ENCODE results near the gene GADD45A.
"Not testable (repeated sequence)": the region's sequence is repeated elsewhere in the genome, so short reads cannot be mapped to it uniquely, and the experiment has no call there.

The GADD45A gene

DNA sequence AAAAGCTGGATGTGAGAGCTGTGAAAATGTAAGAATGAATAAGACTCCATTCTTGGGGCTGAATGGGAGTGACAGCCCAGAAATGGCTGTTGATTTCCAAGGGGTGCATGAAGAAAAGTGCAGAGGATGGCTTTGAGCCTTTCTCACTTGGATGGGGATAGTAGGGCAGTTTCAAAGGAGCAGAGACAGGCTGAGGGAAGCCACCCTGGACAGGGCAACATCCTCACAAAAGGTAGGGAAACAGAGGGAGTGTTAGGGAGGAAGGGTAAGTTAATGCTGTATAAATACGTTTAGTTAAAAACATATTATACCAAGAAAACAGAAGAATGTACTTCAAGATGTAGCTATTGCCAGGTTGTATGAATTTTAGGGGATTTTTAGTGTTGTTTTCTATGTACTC, 38.1 kb downstream of the GADD45A start:
- no peak for DNase-seq

DNA sequence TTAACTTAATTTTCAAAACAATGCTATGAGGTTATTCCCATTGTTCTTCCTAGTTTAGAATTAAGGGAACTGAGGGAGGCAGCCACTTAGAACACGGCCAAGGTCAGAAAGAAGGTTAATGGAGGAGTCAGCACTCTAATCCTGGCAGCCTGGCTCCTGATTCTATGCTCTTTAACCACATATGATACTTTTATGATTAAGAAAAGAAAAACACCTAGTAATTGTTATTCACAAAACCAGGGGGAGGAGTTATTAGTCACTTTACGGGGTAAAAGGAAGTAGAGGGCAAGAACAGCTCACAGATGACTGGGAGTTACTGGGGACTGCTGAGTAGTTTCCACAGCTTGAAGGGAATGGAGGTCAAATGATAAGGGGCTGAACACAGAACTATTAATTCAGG, 38.6 kb downstream of the GADD45A start:
- DNase-seq, result no peak

DNA sequence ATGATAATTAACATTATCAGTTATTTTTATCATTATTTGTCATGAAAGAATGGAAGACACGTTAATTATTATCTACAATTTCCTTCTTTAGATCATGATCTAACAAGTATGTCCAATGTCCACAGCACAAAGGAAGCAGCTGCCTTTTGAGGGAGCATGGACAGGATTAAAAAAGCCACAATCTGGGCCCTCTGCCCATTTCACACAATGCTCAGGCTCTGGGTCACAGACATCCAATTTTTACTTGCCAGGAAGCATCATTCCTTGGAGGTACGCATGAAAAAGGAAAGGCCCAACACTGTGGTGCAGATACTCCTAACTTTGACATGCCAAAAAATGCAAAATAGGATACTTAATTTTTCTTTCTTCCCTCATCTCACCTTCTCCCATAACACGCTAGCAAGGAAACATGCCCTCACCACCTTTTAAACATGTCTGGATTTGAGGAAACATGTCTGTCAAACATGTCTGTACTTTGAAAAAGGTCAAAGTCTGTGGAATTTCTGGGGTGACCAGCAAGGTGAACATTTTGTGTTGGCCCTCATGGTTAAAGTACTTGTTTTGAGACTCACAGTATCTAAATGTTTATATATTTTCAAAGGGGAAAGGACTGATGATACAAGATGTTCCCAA, 40.0 kb downstream of the GADD45A start:
- no peak for DNase-seq

DNA sequence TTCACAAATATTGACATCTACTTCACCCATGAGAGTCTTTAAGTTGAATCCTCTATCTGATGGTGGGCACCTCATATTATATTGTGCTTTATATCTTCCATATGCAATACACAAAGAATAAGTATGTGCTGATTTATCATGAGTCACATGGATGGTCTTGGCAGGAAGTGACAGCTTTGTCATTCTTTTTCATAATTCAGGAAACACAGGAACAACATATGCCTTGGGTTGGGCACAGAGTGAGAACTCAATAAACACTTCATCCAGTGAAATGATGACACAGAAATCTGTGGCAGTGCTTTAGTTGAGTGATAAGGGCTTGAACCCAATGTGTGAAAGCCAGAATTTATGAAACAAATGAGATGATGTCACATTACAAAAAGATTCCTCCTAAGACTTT, 41.2 kb downstream of the GADD45A start:
- no peak for DNase-seq

DNA sequence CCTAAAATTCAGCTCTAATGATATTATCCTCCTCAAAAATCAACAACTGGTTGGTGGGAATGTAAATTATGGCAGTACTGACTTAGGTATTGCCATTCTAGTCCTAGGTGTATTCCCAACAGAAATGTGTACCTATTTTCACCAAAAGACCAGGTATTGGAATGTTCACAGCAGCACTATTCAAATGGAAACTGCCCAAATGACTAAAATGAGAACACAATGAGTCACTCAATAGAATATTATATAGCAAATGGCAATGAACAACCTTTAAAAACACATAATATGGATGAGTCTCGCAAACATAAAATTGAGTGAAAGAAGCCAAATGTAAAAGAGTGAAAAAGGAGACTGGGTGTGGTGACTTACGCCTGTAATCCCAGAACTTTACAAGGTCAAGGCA, 44.9 kb downstream of the GADD45A start:
- DNase-seq, result no peak

DNA sequence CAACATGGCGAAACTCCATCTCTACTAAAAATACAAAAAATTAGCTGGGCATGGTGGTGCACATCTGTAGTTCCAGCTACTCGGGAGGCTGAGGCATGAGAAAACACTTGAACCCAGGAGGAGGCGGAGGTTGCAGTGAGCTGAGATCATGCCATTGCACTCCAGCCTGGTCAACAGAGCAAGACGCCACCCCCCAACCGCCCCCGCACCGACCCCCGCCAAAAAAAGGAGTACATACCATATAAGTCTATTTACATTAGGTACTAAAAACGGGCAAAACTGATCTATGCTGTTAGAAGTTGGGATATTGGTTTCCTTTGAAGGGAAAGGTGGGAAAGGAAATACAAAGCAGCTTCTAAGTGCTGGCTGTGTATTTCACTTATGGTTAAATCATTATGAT, 45.3 kb downstream of the GADD45A start:
- DNase-seq, result not testable (repeated sequence)

DNA sequence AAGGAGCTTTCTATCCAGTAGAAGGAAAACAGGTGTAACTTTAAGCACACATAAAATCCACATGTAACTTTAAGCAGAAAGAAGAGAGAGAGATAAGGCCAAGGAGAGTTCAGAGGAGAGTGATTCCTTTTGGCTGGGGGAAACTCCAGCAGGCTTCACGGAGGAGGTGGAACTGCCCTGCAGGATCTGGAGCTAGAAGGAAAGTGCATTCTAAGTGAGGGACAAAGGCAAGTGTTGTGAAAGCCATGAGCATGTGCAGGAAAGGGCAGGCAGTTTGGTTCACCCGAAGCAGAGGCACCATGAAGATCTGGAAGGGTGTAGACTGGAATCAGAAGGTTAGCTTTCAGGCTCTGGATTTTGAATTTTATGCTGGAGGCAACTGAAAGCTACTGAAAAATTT, 46.3 kb downstream of the GADD45A start:
- DNase-seq, result no peak

DNA sequence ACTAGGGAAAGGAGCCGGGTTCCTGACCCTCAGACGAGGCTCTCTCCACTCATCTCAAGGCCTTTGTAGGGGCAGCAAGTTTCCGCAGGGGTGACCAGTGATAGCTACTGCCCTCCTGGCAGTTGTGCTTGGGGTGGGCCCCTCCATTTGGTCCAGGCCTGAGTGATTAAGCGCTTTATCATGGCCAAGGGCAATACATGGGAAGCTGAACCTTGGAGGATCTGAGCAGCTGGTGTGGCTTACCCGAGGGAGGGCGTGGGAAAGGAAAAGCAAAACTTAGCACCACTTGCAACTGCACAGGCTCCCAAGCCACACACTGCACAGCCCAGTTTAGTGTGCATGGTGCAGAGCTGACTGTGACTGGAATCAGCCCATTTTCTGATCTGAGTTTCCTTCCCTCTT, 47.8 kb downstream of the GADD45A start:
- DNase-seq, result no peak

DNA sequence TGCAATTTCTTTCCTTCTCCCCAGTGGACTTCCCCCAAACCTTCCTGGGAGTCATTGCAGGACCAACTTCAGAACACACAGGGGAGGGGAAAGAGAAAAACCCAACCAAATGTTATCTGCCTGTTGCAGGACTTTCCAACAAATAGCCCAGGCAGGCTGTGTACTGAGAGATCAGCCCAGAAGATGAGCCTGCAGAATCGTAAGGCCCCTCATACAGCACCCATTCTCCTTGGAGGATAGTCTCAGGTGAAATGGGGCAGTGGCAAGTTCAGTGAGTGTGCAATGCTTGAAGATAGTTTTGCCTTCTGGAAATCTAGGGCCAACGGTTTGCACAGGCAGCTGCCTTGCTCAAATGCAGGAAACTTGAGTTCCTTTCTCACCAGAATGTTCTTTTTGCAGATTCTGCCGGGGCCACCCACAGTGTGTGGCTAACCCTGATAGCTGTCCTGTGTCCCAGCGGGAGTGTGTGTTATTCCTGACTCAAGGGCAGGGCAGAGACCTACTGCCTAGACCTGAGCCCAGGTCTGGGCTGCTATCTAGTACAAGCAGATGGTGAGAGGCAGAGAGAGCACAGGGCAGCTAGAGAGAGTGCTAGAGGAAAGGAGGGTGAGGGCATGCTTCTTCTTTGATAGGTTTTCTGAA, 48.8 kb downstream of the GADD45A start:
- no peak for DNase-seq

DNA sequence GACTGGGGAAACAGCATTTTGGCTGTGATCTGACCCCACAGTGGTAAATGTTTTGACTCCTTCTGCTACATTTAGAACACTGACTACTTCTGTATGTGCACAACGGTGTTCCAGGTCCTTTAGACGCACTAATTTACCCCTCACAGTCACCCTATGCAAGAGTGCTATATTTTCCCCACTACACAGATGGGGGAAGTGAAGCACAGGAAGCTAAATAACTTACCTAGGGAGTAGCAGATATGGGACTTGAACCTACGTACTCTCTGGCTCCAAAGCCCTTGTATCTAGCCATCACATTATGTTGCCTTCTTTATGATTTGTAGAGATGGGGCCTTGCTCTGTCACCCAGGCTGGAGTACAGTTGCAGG, 49.3 kb downstream of the GADD45A start:
- no peak for DNase-seq

DNA sequence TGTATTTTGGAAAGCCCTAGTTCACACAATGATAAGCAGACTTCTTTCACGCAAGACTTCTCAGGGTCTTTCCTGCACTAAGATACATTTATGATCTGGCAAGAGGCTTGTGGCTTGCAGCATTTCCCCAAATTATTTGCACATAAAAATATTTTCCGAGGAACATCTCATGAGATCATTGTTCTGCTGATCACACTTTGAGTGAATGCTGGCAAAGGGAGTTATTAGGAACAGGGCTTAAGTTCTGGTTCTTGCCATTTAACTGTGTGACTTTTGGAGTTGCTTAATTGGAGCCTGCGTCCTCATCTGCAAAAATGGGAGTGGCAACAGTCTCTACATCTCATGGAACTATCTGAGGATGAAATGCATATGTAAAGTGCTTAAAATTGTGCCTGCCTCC, 50.2 kb downstream of the GADD45A start:
- DNase-seq, result no peak

DNA sequence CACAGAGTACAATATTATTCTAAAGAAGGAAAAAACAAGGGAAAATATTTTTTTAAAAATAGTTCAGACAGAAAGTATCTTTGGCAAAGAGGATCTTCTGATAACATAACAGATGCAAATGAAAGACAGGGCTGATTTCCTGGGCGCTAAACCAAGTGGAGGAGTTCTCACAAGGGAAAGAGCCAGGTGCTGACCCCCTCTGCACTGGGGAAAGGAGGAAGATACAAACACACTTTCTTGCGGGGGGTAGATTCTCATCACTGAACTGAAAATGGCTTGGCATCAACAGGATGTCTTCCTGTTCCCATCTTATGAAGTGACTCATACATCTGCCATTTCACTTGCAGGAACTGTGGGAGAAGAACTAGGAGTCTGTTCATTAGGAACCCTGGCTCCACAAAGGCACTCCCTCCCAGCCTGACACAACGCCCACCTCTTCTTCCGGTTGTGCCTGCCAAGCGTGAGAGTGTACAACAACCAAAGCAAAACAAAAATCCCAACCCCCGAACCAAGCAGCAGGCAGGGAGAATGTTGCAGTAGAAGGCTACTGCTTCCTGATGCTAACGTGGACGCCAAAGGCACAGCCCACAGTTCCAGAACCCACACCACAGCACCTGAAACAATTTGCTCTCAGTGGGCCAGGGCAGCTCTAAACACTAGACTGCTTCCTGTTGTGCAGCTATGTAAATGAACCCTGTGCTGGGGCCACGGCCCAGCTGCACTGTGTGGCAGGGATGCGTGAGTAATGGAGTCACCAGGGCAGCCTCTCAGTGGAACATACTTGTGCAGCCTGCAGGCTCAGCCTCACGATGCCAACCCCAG, 51.0 kb downstream of the GADD45A start:
- DNase-seq, result peak; percentile 31

DNA sequence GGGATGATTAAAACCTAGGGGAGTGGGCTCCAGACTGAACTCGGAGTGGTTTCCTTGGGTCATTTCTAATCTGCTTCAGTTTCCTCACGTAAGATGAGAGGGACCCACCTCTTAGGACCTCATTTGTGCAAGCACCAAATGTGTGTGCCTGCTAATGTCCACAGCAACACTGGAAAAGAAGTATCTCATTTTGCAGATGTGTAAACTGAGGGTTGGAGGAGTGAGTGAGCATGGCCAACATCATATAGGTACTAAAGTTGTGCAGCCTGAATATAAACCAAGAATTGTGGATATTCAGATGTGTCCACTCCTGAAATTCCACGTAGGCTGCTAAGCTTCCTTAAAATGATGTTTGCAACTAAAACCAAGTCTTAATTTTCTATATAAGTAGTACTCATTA, 51.7 kb downstream of the GADD45A start:
- DNase-seq, result no peak

DNA sequence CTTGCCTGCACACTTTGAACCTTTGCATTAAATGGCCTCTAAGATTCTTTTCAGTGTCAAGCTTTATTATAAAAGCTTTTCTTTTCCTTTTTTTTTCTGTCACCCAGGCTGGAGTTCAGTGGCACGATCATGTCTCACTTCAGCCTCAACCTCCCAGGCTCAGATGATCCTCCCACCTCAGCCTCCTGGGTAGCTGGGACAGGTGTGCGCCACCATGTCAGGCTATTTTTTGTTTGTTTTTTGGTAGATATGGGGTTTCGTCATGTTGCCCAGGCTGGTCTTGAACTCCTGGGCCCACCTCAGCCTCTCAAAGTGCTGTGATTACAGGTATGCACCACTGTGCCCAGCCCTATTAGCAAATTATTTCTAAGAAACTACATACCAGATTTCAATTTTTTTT, 52.9 kb downstream of the GADD45A start:
- no peak for DNase-seq
